Activated naive CD4-positive, alpha-beta T cell treated with anti-CD3 and anti-CD28 coated beads for 36 hours (primary cell): ENCODE results near the gene INAFM2. TPM values are rescaled to one million over a fixed set of nuclear protein-coding genes. Genes with fewer than 3 reads are reported as not detected.
A peak's percentile ranks its signal among the peaks of the same experiment; 100 is the strongest.

Source experiments
- CTCF ChIA-PET: fragments of 350-600 bp; sonication (Branson Sonifier 250); formaldehyde crosslinking; loops from one replicate; lab custom pipeline; 2021; ENCODE audit warnings: antibody characterized with exemption; lab: Charles Lee
- DNase-seq: peaks from one replicate; pipeline ENCODE4 v3.0.0-alpha.2; 2020
- H3K27ac Mint-ChIP-seq: one replicate; pipeline ENCODE4 v1.8.0; 2021; ENCODE audit warnings: mild to moderate bottlenecking, mixed read lengths
- H3K27me3 Mint-ChIP-seq: one replicate; pipeline ENCODE4 v1.8.0; 2021; ENCODE audit warnings: low read depth, mixed read lengths
- H3K36me3 Mint-ChIP-seq: one replicate; pipeline ENCODE4 v1.8.0; 2021; ENCODE audit warnings: low read depth, mixed read lengths
- H3K4me1 Mint-ChIP-seq: one replicate; pipeline ENCODE4 v1.8.0; 2021; ENCODE audit warnings: low read depth, mixed read lengths
- H3K4me3 Mint-ChIP-seq: one replicate; pipeline ENCODE4 v1.8.0; 2021; ENCODE audit warnings: mild to moderate bottlenecking, moderate library complexity, mixed read lengths
- H3K9me3 Mint-ChIP-seq: one replicate; pipeline ENCODE4 v1.8.0; 2021; ENCODE audit warnings: mixed read lengths
- intact Hi-C: fragments of 100-400 bp; cut with micrococcal nuclease; formaldehyde crosslinking; loops from one replicate; pipeline ENCODE4 v1.15.1; 2023
- total RNA-seq, 2 experiments: library from RNA; stranded (reverse); gene quantifications; one replicate each; pipeline ENCODE4 v1.2.3, GENCODE V29; 2021

INAFM2 gene
- total RNA-seq, 2 experiments from 2014 or later, result 4.9 to 6.5 TPM

- Mint-ChIP-seq H3K27ac (no peak overlapping the region), H3K4me1 (peaks cover 6% of the 10 kb centered on the region), H3K9me3 (peaks cover 2% of the 10 kb centered on the region), H3K4me3 (no peak overlapping the region), H3K27me3 (no peaks in the 10 kb centered on the region), H3K36me3 (peaks cover 27% of the 10 kb centered on the region)
- CTCF ChIA-PET, result interaction anchor here (0.6 to 3.2 kb wide), 4 partner anchors 10 to 44 kb away, joined by 3 to 15 read pairs (median 4); no protein-coding TSS in a partner anchor
- DNase-seq, result no peak
- intact Hi-C loops, result no loop called here
Measured at GRCh38 chr15:40300771-40301170, 22.7 kb upstream of the INAFM2 start.

GRCh38 chr15:40301467-40302179 lies 21.9 kb upstream of the INAFM2 start:
- Mint-ChIP-seq H3K9me3 (peaks cover 2% of the 10 kb centered on the region), H3K4me1 (peaks cover 13% of the 10 kb centered on the region), H3K27ac (no peak overlapping the region), H3K4me3 (no peak overlapping the region), H3K27me3 (no peaks in the 10 kb centered on the region), H3K36me3 (peaks cover 27% of the 10 kb centered on the region)
- CTCF ChIA-PET, result interaction anchor here (0.6 to 16.7 kb wide), 5 partner anchors 10 to 159 kb away, joined by 4 to 365 read pairs (median 4); no protein-coding TSS in a partner anchor
- DNase-seq, result no peak
- intact Hi-C loops, result no loop called here

GRCh38 chr15:40302288-40302886 lies 21.1 kb upstream of the INAFM2 start:
- CTCF ChIA-PET, result interaction anchor here (3.2 to 16.7 kb wide), 2 partner anchors 9 to 28 kb away, joined by 15 to 365 read pairs; no protein-coding TSS in a partner anchor
- Mint-ChIP-seq H3K4me1 (peaks cover 14% of the 10 kb centered on the region), H3K27me3 (no peaks in the 10 kb centered on the region), H3K27ac (no peak overlapping the region), H3K4me3 (no peak overlapping the region), H3K9me3 (peaks cover 2% of the 10 kb centered on the region), H3K36me3 (peaks cover 27% of the 10 kb centered on the region)
- intact Hi-C loops, result no loop called here
- no peak for DNase-seq

DNA sequence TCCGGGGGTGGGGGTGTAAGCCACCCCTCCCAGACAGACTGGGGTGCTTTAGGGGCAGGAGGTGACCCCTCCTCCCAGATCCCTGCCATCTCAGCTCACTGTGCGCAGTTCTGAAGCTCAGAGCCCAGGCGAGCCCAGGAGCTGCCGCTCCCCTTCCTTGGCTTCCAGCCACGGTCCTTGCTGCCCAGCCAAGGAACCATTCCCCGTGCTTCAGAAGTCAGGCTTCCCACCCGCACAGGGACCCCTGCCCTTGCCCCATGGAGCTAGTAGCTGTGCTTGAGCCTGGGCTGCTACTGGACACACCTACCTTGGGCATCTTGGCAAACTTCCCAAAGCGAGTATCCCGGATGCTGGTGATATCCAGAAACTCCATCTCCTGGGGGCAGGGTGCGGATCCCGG lies 20.5 kb upstream of the INAFM2 start:
- Mint-ChIP-seq H3K9me3 (peaks cover 2% of the 10 kb centered on the region), H3K27ac (no peak overlapping the region), H3K4me3 (no peak overlapping the region), H3K4me1 (peaks cover 14% of the 10 kb centered on the region), H3K27me3 (no peaks in the 10 kb centered on the region), H3K36me3 (peaks cover 29% of the 10 kb centered on the region)
- CTCF ChIA-PET, result interaction anchor here (3.2 to 16.7 kb wide), 2 partner anchors 8 to 28 kb away, joined by 15 to 365 read pairs; no protein-coding TSS in a partner anchor
- DNase-seq, result no peak
- intact Hi-C loops, result no loop called here

DNA sequence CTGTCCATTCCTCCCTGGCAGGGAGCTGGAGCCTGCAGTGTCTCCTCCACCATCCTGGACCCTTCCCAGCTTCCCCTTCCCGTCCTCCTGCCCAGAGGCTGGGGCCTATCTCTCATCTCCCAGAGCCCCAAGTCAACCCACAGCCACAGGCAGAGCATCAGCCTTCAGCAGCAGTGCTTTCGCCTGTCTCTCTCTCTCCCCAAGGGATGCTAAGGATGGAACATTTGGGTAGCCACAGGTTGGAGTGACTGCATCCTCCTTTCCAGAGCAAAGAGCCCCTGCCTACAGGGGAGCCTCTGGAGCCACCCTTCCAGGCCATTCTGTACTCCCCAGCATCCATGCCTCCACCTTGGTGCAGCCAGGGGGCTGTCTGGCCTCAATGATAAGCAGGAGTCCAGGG lies 19.9 kb upstream of the INAFM2 start:
- H3K4me1 Mint-ChIP-seq, result peaks cover 14% of the 10 kb centered on the region
- H3K36me3 Mint-ChIP-seq, result peaks cover 29% of the 10 kb centered on the region
- peaks cover 2% of the 10 kb centered on the region for H3K9me3 Mint-ChIP-seq
- H3K4me3 Mint-ChIP-seq, result no peak overlapping the region
- CTCF ChIA-PET, result interaction anchor here (0.7 to 16.7 kb wide), 4 partner anchors 8 to 29 kb away, joined by 3 to 365 read pairs (median 9); partner anchors contain the start of gene ANKRD63
- H3K27me3 Mint-ChIP-seq, result no peaks in the 10 kb centered on the region
- intact Hi-C loops, result no loop called here
- no peak overlapping the region for H3K27ac Mint-ChIP-seq
- no peak for DNase-seq

DNA sequence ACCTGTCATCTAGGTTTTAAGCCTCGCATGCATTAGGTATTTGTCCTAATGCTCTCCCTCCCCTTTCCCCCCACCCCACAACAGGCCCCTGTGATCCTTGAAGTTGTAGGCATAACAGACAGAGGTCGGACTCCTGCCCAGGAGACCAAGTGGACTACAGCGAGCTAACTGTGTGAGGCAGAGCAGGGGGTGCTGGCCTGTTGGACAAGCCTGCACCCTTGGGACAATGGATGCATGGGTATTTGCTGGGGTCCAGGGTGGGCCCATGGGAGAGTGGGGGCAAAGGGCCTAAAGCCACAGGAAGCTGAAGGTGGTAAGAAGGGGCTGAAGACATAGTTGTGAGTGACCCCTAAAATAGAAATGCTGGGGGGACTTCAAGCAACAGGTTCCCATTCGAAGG lies 18.2 kb upstream of the INAFM2 start:
- H3K36me3 Mint-ChIP-seq, result peaks cover 19% of the 10 kb centered on the region
- no peak overlapping the region for H3K4me3 Mint-ChIP-seq
- intact Hi-C loops, result loop anchor here (5.0 kb wide), 2 partner anchors 37 to 52 kb away; partner anchors contain the start of genes CCDC9B and DISP2
- peaks cover 28% of the 10 kb centered on the region for H3K4me1 Mint-ChIP-seq
- no peak overlapping the region for H3K27ac Mint-ChIP-seq
- CTCF ChIA-PET, result interaction anchor here (1.0 to 16.7 kb wide), 3 partner anchors 16 to 32 kb away, joined by 3 to 365 read pairs (median 3); no protein-coding TSS in a partner anchor
- no peaks in the 10 kb centered on the region for H3K27me3 Mint-ChIP-seq
- DNase-seq, result no peak
- H3K9me3 Mint-ChIP-seq, result peaks cover 2% of the 10 kb centered on the region

DNA sequence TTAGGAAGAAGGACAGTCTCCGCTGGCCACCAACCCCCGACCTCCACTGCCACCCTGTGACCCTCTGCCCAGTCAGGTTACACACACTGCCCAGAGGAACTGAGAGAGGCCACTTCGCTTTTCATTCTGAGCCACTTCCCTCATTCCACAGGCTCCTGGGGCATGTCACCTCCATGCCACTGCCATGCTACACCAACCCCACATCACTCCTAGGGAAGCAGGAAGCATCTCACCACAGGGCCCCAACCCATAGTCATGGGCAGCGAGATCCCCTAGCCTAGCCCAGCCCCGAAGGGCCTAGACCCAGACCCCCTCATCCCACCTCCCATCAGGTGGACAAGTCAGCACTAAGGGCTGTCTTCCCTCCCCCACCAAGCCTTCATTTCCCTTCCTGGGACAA lies 17.1 kb upstream of the INAFM2 start:
- H3K36me3 Mint-ChIP-seq, result peaks cover 11% of the 10 kb centered on the region
- DNase-seq, result no peak
- no peaks in the 10 kb centered on the region for H3K9me3 Mint-ChIP-seq
- H3K4me1 Mint-ChIP-seq, result peaks cover 28% of the 10 kb centered on the region
- no peaks in the 10 kb centered on the region for H3K27me3 Mint-ChIP-seq
- peak overlapping the region; percentile 96 for H3K27ac Mint-ChIP-seq
- intact Hi-C loops, result loop anchor here (5.0 kb wide), 2 partner anchors 36 to 51 kb away; partner anchors contain the start of genes CCDC9B and DISP2
- CTCF ChIA-PET, result interaction anchor here (0.6 to 17.8 kb wide), 12 partner anchors 14 to 286 kb away, joined by 3 to 448 read pairs (median 6); partner anchors contain the start of genes CCDC9B and INAFM2
- peak overlapping the region; percentile 97 for H3K4me3 Mint-ChIP-seq

DNA sequence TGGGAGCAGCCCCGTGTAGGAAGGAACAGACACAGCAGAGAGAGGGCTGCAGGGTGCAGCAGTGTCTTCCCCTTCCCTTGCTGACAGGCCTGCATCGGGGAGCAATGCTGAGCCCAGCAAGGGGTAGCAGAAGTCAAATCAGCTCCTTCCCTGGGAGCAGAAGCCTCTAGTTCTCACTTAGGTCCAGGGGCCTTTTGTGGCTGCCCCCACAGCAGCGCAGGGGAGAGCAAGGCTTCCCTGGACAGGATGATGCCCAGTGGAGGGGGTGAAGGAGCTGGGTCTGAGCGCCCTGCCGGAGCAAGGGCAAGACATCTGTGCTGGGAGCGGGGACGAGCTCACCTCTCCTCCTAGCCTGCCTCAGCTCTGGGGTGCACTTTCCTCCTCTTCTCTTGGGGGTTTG lies 16.6 kb upstream of the INAFM2 start:
- Mint-ChIP-seq H3K4me1 (peaks cover 28% of the 10 kb centered on the region), H3K27me3 (no peaks in the 10 kb centered on the region), H3K36me3 (peaks cover 7% of the 10 kb centered on the region), H3K9me3 (no peaks in the 10 kb centered on the region), H3K4me3 (peak overlapping the region; percentile 97), H3K27ac (peak overlapping the region; percentile 96)
- peak; percentile 44 for DNase-seq
- CTCF ChIA-PET, result interaction anchor here (0.6 to 17.8 kb wide), 17 partner anchors 13 to 287 kb away, joined by 3 to 448 read pairs (median 4); partner anchors contain the start of genes CCDC9B and INAFM2
- intact Hi-C loops, result loop anchor here (1.0 to 5.0 kb wide), 3 partner anchors 16 to 50 kb away; partner anchors contain the start of genes CCDC9B, DISP2 and INAFM2

- CTCF ChIA-PET, result interaction anchor here (0.6 to 17.8 kb wide), 21 partner anchors 13 to 395 kb away, joined by 3 to 448 read pairs (median 3); partner anchors contain the start of genes ANKRD63, CCDC9B and INAFM2
- no peaks in the 10 kb centered on the region for H3K27me3 Mint-ChIP-seq
- DNase-seq, result peak; percentile 77
- peak within 1 kb of the TSS; percentile 97 for H3K4me3 Mint-ChIP-seq
- peaks cover 29% of the 10 kb centered on the region for H3K4me1 Mint-ChIP-seq
- no peaks in the 10 kb centered on the region for H3K9me3 Mint-ChIP-seq
- H3K27ac Mint-ChIP-seq, result peak within 1 kb of the TSS; percentile 96
- peaks cover 7% of the 10 kb centered on the region for H3K36me3 Mint-ChIP-seq
- intact Hi-C loops, result loop anchor here (1.0 to 5.0 kb wide), 5 partner anchors 16 to 525 kb away; partner anchors contain the start of genes CCDC9B, DISP2, FSIP1 and INAFM2
Measured at GRCh38 chr15:40307421-40308211, 15.9 kb upstream of the INAFM2 start, which contains the start of gene PLCB2. TSS of gene PLCB2 (minus strand) at chr15:40307935. CDS start at chr15:40307672, 263 bp downstream.

DNA sequence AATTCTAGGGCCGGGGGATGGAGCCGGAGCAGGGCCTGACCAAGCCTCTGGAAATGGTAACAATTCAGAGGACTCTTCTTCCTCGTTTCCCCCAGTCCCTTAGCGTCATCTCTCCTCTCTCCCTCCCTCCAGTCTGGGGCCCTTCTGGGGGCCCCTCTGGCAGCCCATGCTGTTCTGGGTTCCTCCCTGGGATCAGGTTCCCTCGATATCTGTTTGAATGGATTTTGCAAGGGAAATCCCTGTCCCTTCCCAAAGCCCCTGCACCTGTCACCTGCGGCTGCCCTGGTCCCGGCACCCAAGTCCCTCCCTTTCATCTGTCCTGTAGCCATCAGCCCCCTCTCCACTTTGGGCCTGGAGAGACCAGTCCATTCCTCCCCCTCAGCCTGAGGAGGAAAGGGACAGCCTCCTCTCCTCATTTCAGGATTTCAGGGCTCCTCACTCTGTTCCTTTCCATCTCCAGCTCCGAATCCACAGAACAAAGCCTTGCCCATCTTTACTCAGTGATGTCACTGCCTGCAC lies 14.1 kb upstream of the INAFM2 start:
- peak overlapping the region; percentile 96 for H3K27ac Mint-ChIP-seq
- intact Hi-C loops, result loop anchor here (5.0 kb wide), 2 partner anchors 33 to 48 kb away; partner anchors contain the start of genes CCDC9B and DISP2
- H3K4me3 Mint-ChIP-seq, result peak overlapping the region; percentile 97
- peaks cover 39% of the 10 kb centered on the region for H3K4me1 Mint-ChIP-seq
- H3K27me3 Mint-ChIP-seq, result no peaks in the 10 kb centered on the region
- peaks cover 2% of the 10 kb centered on the region for H3K36me3 Mint-ChIP-seq
- no peaks in the 10 kb centered on the region for H3K9me3 Mint-ChIP-seq
- no peak for DNase-seq
- CTCF ChIA-PET, result interaction anchor here (0.8 to 17.8 kb wide), 19 partner anchors 8 to 270 kb away, joined by 3 to 448 read pairs (median 6); partner anchors contain the start of genes ANKRD63, CCDC9B and INAFM2
